Brain microvascular endothelial cell (primary cell): ENCODE measurements around the gene FGF2.
"Not testable (repeated sequence)": the region's sequence is repeated elsewhere in the genome, so short reads cannot be mapped to it uniquely, and the experiment has no call there.

Experiments
- DNase-seq: peaks from one replicate; pipeline ENCODE4 v3.0.0-alpha.2; 2020
- H3K27ac ChIP-seq: fragments of 250-450 bp; sonication (Bioruptor Pico); 2 replicates; pipeline ENCODE4 v1.5.1; 2020; ENCODE audit warnings: mild to moderate bottlenecking, moderate library complexity
- H3K27me3 ChIP-seq: fragments of 250-450 bp; sonication (Bioruptor Pico); replicated peaks from 2 replicates; pipeline ENCODE4 v1.5.1; 2020; ENCODE audit warnings: mild to moderate bottlenecking
- H3K36me3 ChIP-seq: fragments of 250-450 bp; sonication (Bioruptor Pico); replicated peaks from 2 replicates; pipeline ENCODE4 v1.5.1; 2020; ENCODE audit warnings: mild to moderate bottlenecking
- H3K4me3 ChIP-seq: 2 replicates; pipeline ENCODE4 v1.5.1; 2011; ENCODE audit warnings: low read depth, mild to moderate bottlenecking, control low read depth, low read length, moderate library complexity
- CTCF ChIP-seq: IDR thresholded peaks from 2 replicates; pipeline ENCODE4 v1.5.1; 2011; ENCODE audit warnings: low read depth, mild to moderate bottlenecking, moderate library complexity, low read length, control low read depth, inconsistent platforms; ENCODE audit errors: missing control alignments
- in situ Hi-C: cut with HindIII; loops from 2 replicates; pipeline ENCODE4 v1.10.0; 2017; ENCODE audit warnings: low sequenced_read_pairs, low pct_ligation_motif_present

The FGF2 gene

DNA sequence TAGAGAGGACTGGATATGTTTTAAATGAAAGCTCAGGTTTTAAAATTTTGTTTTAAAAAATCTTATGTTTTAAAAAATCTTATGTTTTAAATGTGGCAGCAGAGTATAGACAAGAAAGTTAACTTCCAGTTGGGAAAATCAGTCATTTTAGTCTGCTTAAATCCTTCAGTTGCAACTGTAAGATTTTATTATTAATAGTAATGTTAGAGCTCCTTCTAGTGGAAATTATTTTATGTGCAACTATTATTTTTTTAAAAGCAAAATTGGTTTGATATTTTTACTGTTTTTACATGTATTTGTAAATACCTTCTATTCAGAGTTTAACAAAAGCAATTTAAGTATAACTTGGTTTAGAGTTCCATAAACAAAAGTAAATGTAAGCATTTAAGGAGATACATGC lies 104.2 kb downstream of the FGF2 start:
- DNase-seq = no peak
- Histone ChIP-seq H3K27me3 (no peaks in the 10 kb centered on the region), H3K36me3 (no peaks in the 10 kb centered on the region), H3K27ac (no peak overlapping the region), H3K4me3 (no peak overlapping the region)
- TF ChIP-seq CTCF = peak; percentile 11
- in situ Hi-C loops = no loop called here

- DNase-seq = no peak
- in situ Hi-C loops = no loop called here
- no peak for TF ChIP-seq CTCF
- no peak overlapping the region for H3K4me3 ChIP-seq
- H3K27me3 ChIP-seq = no peaks in the 10 kb centered on the region
- H3K27ac ChIP-seq = no peak overlapping the region
- no peaks in the 10 kb centered on the region for H3K36me3 ChIP-seq
Measured at GRCh38 chr4:122932763-122933162, 106.1 kb downstream of the FGF2 start.

GRCh38 chr4:122945136-122945535 lies 118.5 kb downstream of the FGF2 start:
- DNase-seq, in situ Hi-C loops, H3K27me3 ChIP-seq, H3K4me3 ChIP-seq, H3K27ac ChIP-seq: not testable (repeated sequence)
- H3K36me3 ChIP-seq = peaks cover 11% of the 10 kb centered on the region

DNA sequence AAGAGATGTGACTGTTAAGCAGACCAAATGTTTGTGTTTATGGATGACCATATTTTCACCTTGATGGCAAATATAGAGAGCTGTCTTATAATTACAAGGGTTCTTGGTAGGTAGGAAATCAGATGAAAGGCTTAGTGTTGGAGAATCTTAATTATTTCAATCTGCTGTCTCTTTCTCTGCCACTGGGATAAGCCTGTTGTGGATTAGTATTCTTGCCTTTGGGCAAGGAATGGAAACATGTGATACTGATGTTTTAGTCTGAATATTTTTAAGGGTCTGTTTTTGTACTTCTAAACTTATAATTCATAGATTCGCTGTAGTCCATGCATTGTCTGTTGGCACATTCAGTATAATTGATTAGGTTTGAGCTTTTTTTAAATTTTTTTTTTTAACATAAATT lies 119.5 kb downstream of the FGF2 start:
- no peak for TF ChIP-seq CTCF
- Histone ChIP-seq H3K27me3 (no peaks in the 10 kb centered on the region), H3K27ac (no peak overlapping the region), H3K4me3 (no peak overlapping the region), H3K36me3 (peaks cover 17% of the 10 kb centered on the region)
- in situ Hi-C loops = no loop called here
- no peak for DNase-seq
